Measurements from ENCODE around the gene N4BP2.

GRCh38 chr4:40065010-40065409 lies 8.4 kb downstream of the N4BP2 start:
- TF ChIP-seq ZNF423 (CRISPR knock-in tag; IDR thresholded peaks at IDR 0.05) (no peak), MYBL2 (CRISPR knock-in tag; IDR thresholded peaks at IDR 0.05) (no peak), NFE2L1 (CRISPR knock-in tag; IDR thresholded peaks at IDR 0.05) (no peak), MAX (CRISPR knock-in tag; IDR thresholded peaks at IDR 0.05) (no peak), ZNF138 (CRISPR knock-in tag; conservative IDR thresholded peaks at IDR 0.05) (no peak), HMGXB4 (CRISPR knock-in tag; IDR thresholded peaks at IDR 0.05) (no peak)

Measured in WTC11 (cell line).